HL-60 (cell line): ENCODE measurements around the gene CATSPERD.

Experiments
- DNase-seq, 2 experiments: peaks; one replicate each; pipeline ENCODE4 v3.0.0-alpha.2; 2010 to 2020; ENCODE audit warnings: low read depth in 1 of 2, low spot score in 1 of 2
- H3K27ac ChIP-seq: fragments of 250-450 bp; sonication (Bioruptor Pico); replicated peaks from 2 replicates; pipeline ENCODE4 v1.5.1; 2020; ENCODE audit warnings: mild to moderate bottlenecking, moderate library complexity
- H3K27me3 ChIP-seq: fragments of 250-450 bp; sonication (Bioruptor Pico); 2 replicates; pipeline ENCODE4 v1.5.1; 2021; ENCODE audit warnings: mild to moderate bottlenecking, moderate library complexity; ENCODE audit not compliant: insufficient read depth, poor library complexity, severe bottlenecking
- H3K4me3 ChIP-seq: replicated peaks from 2 replicates; pipeline ENCODE4 v1.5.1; 2011; ENCODE audit warnings: mild to moderate bottlenecking, control low read depth, low read length; ENCODE audit not compliant: insufficient read depth
- GABPA ChIP-seq: IDR thresholded peaks from 2 replicates; pipeline ENCODE4 v1.6.1; 2012; ENCODE audit warnings: low read depth
- POLR2AphosphoS5 ChIP-seq: IDR thresholded peaks from 2 replicates; pipeline ENCODE4 v1.6.1; 2012; ENCODE audit warnings: low read depth
- REST ChIP-seq: IDR thresholded peaks from 2 replicates; pipeline ENCODE4 v1.6.1; 2012; ENCODE audit warnings: low read depth; ENCODE audit not compliant: insufficient replicate concordance
- SPI1 ChIP-seq: IDR thresholded peaks from 2 replicates; pipeline ENCODE4 v1.6.1; 2012; ENCODE audit warnings: low read depth, mild to moderate bottlenecking, borderline replicate concordance
- TF ChIP-seq, protein P1 (sequence below): IDR thresholded peaks from one replicate; pipeline ENCODE4 v1.5.1; 2011; ENCODE audit warnings: low read length, control low read depth, inconsistent platforms; ENCODE audit not compliant: insufficient read depth

CATSPERD gene

DNA sequence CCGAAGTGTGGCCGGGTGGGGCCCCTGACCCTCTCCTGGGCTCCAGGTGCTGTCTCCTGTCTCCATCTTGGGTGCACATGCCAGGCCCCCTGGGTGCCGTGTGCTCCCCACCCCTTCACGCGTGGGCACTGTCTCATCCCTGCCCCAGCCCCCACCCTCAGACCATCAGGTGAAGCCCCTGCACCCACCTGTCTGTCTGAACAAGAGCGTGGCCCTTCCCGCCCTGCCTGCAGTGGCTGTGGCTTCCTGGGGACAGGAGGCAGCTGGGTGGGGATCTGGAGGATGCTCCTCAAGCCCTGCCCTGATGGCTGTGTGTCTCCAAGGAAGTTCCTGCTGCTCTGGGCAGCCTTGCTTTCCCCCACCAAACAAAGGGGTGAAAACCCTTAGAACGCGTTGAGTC lies 61.9 kb downstream of the CATSPERD start:
- Histone ChIP-seq H3K27me3 (no peaks in the 10 kb centered on the region), H3K4me3 (no peak overlapping the region), H3K27ac (no peak overlapping the region)
- no peak for TF ChIP-seq GABPA
- no peak for TF ChIP-seq POLR2AphosphoS5
- TF ChIP-seq REST: no peak
- TF ChIP-seq, protein P1, sequence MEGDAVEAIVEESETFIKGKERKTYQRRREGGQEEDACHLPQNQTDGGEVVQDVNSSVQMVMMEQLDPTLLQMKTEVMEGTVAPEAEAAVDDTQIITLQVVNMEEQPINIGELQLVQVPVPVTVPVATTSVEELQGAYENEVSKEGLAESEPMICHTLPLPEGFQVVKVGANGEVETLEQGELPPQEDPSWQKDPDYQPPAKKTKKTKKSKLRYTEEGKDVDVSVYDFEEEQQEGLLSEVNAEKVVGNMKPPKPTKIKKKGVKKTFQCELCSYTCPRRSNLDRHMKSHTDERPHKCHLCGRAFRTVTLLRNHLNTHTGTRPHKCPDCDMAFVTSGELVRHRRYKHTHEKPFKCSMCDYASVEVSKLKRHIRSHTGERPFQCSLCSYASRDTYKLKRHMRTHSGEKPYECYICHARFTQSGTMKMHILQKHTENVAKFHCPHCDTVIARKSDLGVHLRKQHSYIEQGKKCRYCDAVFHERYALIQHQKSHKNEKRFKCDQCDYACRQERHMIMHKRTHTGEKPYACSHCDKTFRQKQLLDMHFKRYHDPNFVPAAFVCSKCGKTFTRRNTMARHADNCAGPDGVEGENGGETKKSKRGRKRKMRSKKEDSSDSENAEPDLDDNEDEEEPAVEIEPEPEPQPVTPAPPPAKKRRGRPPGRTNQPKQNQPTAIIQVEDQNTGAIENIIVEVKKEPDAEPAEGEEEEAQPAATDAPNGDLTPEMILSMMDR: no peak
- no peak for TF ChIP-seq SPI1
- DNase-seq: no peak

DNA sequence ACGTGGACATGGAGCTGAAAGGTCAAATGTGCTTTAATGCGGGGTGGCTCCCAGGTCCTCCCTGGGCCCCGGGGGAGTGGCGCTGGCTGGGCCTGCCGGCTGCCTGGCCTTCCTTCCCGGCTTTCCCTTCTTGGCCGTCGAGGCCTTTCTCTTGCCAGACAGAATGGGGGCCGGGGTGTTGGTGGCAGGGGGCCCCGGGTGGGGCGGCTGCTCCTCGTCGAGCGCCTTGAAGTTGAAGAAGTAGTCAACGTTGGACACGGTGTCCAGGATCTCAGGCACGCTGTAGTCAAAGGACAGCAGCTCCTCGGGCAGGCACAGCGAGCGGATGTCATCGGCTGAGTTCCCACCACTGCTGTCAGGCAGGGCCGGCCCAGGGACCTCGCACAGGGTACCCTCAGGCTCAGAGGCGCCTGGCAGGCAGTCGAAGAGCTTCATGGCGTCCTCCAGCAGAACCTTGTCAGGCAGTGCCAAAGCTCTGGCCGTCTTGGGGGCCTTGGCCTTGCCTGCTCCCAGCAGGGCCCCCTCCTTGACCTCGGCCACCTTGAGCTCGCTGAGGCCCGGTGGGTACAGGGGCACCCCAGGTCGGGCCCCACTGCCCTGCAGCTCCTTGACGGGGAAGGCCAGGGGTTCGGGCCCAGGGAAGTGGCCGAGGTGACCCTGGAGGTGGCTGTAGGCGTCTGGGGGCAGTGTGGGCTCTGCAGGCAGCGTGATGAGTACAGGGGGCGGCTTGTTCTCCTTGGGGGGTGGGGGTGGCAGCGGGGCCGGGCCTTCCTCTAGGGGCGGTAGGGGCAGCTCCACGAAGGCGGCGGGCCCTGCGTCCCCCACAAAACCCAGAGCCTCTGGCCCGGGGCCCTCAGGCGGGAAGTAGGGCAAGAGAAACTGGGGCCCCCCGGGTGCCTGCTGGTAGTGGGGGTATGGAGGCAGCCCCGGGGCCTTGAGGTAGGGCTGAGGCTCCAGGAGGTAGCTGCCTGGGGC lies 62.8 kb downstream of the CATSPERD start:
- Histone ChIP-seq H3K27me3 (no peaks in the 10 kb centered on the region), H3K4me3 (no peak overlapping the region), H3K27ac (no peak overlapping the region)
- no peak for DNase-seq
- TF ChIP-seq REST (no peak), POLR2AphosphoS5 (peak; percentile 33; the same call in 1 of the 2 replicates)

DNA sequence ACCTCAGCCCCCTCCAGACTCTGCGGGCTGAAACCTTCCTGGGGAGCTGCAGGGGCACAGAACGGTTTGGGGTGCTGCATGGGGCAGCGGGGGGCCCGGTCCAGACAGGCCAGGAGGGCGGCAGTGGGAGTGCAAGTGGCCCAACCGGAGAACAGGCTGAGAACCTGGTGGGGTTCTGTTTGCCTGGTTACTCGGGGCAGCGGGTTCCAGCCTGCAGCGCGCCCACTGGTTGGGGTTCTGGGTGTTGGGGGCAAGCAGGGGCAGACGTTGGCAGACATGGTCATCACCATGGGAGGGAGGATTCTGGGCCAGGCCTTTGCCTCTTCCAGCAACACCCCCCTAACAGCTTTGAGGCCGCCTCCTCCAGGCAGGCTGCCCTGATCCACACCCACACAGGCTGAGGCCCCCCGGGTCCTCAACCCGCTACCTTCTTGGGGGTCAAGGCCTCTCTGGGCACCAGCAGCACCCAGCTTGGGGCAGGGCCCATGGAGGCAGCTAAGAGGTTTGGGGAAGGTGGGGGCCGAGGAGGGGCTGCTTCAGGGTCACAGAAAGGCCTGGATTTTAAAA lies 64.2 kb downstream of the CATSPERD start, which contains the start of gene PRR22:
TSS of gene PRR22 (minus strand) at position 166 of the 567 bp plus-strand sequence. CDS start at position 80, 86 bp downstream.
- no peak for DNase-seq
- Histone ChIP-seq H3K27me3 (no peaks in the 10 kb centered on the region), H3K27ac (no peak within 1 kb of the TSS), H3K4me3 (no peak within 1 kb of the TSS)
- no peak for TF ChIP-seq SPI1
- no peak for TF ChIP-seq GABPA
- no peak for TF ChIP-seq REST
- TF ChIP-seq, protein P1: no peak
- no peak for TF ChIP-seq POLR2AphosphoS5
